ENCODE measurements around the gene CAMK2A. TPM values are rescaled to one million over a fixed set of nuclear protein-coding genes. Genes with fewer than 3 reads are reported as not detected.

CAMK2A gene
- polyA plus RNA-seq, 1 donor (not counting 4 experiments of a cell fraction or from before 2014, with no cell fraction given): 0.05 TPM

GRCh38 chr5:150186137-150186536 lies 103.4 kb downstream of the CAMK2A start:
- TF ChIP-seq CTCF (optimal IDR thresholded peaks at IDR 0.05 in 1 of 3, IDR thresholded peaks at IDR 0.05 in 1 of 3, conservative IDR thresholded peaks at IDR 0.05 in 1 of 3; ENCODE audit: extremely low read depth in 1 of 3, insufficient read depth in 2 of 3, low read length in 3 of 3) (no peak), EZH2 (IDR thresholded peaks at IDR 0.05; ENCODE audit: low read length) (no peak)
- Histone ChIP-seq H3K36me3 (ENCODE audit: control insufficient read depth in 2 of 2, extremely low read depth in 1 of 2, insufficient read depth in 2 of 2, low read length in 2 of 2) (no peaks in the 10 kb centered on the region), H3K9me1 (ENCODE audit: control insufficient read depth, extremely low read depth, insufficient read depth, low read length) (no peaks in the 10 kb centered on the region), H2AFZ (ENCODE audit: control insufficient read depth, low read length) (no peak overlapping the region), H3K4me2 (ENCODE audit: control insufficient read depth, extremely low read depth, insufficient read depth, low read depth, low read length) (no peak overlapping the region), H3K9ac (ENCODE audit: control insufficient read depth, extremely low read depth, insufficient read depth, low read length) (no peak overlapping the region), H3K4me3 (ENCODE audit: control insufficient read depth in 2 of 3, extremely low read depth in 1 of 3, insufficient read depth in 2 of 3, low read depth in 1 of 3, low read length in 3 of 3) (no peak overlapping the region), H4K20me1 (ENCODE audit: control insufficient read depth, extremely low read depth, insufficient read depth, low read length) (no peaks in the 10 kb centered on the region), H3K4me1 (ENCODE audit: control insufficient read depth, extremely low read depth, insufficient read depth, low read length) (no peaks in the 10 kb centered on the region), H3K27me3 (ENCODE audit: control insufficient read depth, extremely low read depth, insufficient read depth, low read length) (peaks cover 47% of the 10 kb centered on the region), H3K9me3 (ENCODE audit: control insufficient read depth, low read depth, low read length) (no peaks in the 10 kb centered on the region), H3K79me2 (ENCODE audit: control insufficient read depth, insufficient read depth, low read length) (no peaks in the 10 kb centered on the region), H3K27ac (ENCODE audit: control insufficient read depth, insufficient read depth, low read length) (no peak overlapping the region)
- dilution Hi-C loops (cut with MboI; ENCODE audit: extremely low pct_ligation_motif_present, low sequenced_read_pairs): no loop called here
- no peak for DNase-seq (ENCODE audit: low read depth, low spot score)
- FAIRE-seq: no peak

- no peaks in the 10 kb centered on the region for H3K36me3 ChIP-seq (ENCODE audit: control insufficient read depth in 2 of 2, extremely low read depth in 1 of 2, insufficient read depth in 2 of 2, low read length in 2 of 2)
- no peaks in the 10 kb centered on the region for H3K4me1 ChIP-seq (ENCODE audit: control insufficient read depth, extremely low read depth, insufficient read depth, low read length)
- DNase-seq (ENCODE audit: low read depth, low spot score) (no peak), FAIRE-seq (no peak)
- H2AFZ ChIP-seq (ENCODE audit: control insufficient read depth, low read length): no peak overlapping the region
- dilution Hi-C loops (cut with MboI; ENCODE audit: extremely low pct_ligation_motif_present, low sequenced_read_pairs): no loop called here
- H3K4me3 ChIP-seq (ENCODE audit: control insufficient read depth in 2 of 3, extremely low read depth in 1 of 3, insufficient read depth in 2 of 3, low read depth in 1 of 3, low read length in 3 of 3): no peak overlapping the region
- H3K27me3 ChIP-seq (ENCODE audit: control insufficient read depth, extremely low read depth, insufficient read depth, low read length): peaks cover 38% of the 10 kb centered on the region
- no peak overlapping the region for H3K9ac ChIP-seq (ENCODE audit: control insufficient read depth, extremely low read depth, insufficient read depth, low read length)
- H3K4me2 ChIP-seq (ENCODE audit: control insufficient read depth, extremely low read depth, insufficient read depth, low read depth, low read length): no peak overlapping the region
- H3K27ac ChIP-seq (ENCODE audit: control insufficient read depth, insufficient read depth, low read length): no peak overlapping the region
- no peak for TF ChIP-seq CTCF (optimal IDR thresholded peaks at IDR 0.05 in 1 of 3, IDR thresholded peaks at IDR 0.05 in 1 of 3, conservative IDR thresholded peaks at IDR 0.05 in 1 of 3; ENCODE audit: extremely low read depth in 1 of 3, insufficient read depth in 2 of 3, low read length in 3 of 3)
- TF ChIP-seq EZH2 (IDR thresholded peaks at IDR 0.05; ENCODE audit: low read length): no peak
- H4K20me1 ChIP-seq (ENCODE audit: control insufficient read depth, extremely low read depth, insufficient read depth, low read length): no peaks in the 10 kb centered on the region
- H3K79me2 ChIP-seq (ENCODE audit: control insufficient read depth, insufficient read depth, low read length): no peaks in the 10 kb centered on the region
- no peaks in the 10 kb centered on the region for H3K9me3 ChIP-seq (ENCODE audit: control insufficient read depth, low read depth, low read length)
- H3K9me1 ChIP-seq (ENCODE audit: control insufficient read depth, extremely low read depth, insufficient read depth, low read length): no peaks in the 10 kb centered on the region
Observed at GRCh38 chr5:150184990-150185912, 104.3 kb downstream of the CAMK2A start.
